Transverse colon (tissue), 4 donors: ENCODE measurements around the gene INSL3. TPM values are rescaled to one million over a fixed set of nuclear protein-coding genes. Genes with fewer than 3 reads are reported as not detected.
"Not testable (repeated sequence)": the region's sequence is repeated elsewhere in the genome, so short reads cannot be mapped to it uniquely, and the experiment has no call there.

ENCODE experiments used
- DNase-seq: peaks from one replicate; pipeline ENCODE4 v3.0.0-alpha.2; 2019
- H3K27ac ChIP-seq, 4 donors: fragments of 200-600 bp; sonication (generic); 2 replicates each; pipeline ENCODE4 v1.5.1; 2016 to 2018; ENCODE audit warnings: inconsistent platforms in 4 of 4
- H3K27me3 ChIP-seq: fragments of 200-600 bp; sonication (generic); 2 replicates; pipeline ENCODE4 v1.5.1; 2017; ENCODE audit warnings: inconsistent platforms
- H3K36me3 ChIP-seq, 4 donors: fragments of 200-600 bp; sonication (generic); 2 replicates each; pipeline ENCODE4 v1.5.1; 2017 to 2019; ENCODE audit warnings: inconsistent platforms in 4 of 4
- H3K4me1 ChIP-seq, 4 donors: fragments of 200-600 bp; sonication (generic); 2 replicates each; pipeline ENCODE4 v1.5.1; 2017 to 2020; ENCODE audit warnings: inconsistent platforms in 4 of 4
- H3K4me3 ChIP-seq, 4 donors: fragments of 200-600 bp; sonication (generic); 1 replicate in 1 of 4; 2 replicates in 3 of 4; pipeline versions ENCODE4 v1.5.1 to v1.6.1; 2017 to 2019; ENCODE audit warnings: inconsistent platforms in 4 of 4
- H3K9me3 ChIP-seq, 2 donors: fragments of 200-600 bp; sonication (generic); 2 replicates each; pipeline ENCODE4 v1.5.1; 2017 to 2019; ENCODE audit warnings: inconsistent platforms in 2 of 2
- EP300 ChIP-seq: sonication (generic); formaldehyde crosslinking; IDR thresholded peaks from one replicate; pipeline ENCODE4 v1.6.1; 2017; ENCODE audit warnings: antibody characterized with exemption, low read depth
- POLR2A ChIP-seq: fragments of 450-650 bp; IDR thresholded peaks from one replicate; pipeline ENCODE4 v1.6.1; 2016; ENCODE audit warnings: antibody characterized with exemption, mild to moderate bottlenecking, moderate library complexity
- POLR2AphosphoS5 ChIP-seq, 3 donors: sonication (generic); formaldehyde crosslinking; IDR thresholded peaks; one replicate each; pipeline ENCODE4 v1.6.1; 2016; ENCODE audit warnings: antibody characterized with exemption in 3 of 3
- WGBS, 2 donors: methylation state at CpG; one replicate each; pipeline ENCODE4 v1.1.5; 2018; ENCODE audit warnings: low coverage in 1 of 2; 5-methylcytosine and 5-hydroxymethylcytosine counted together
- in situ Hi-C, 4 donors: fragments of 200-750 bp; cut with MboI; loops; one replicate each; pipeline versions ENCODE4 v1.15.0 to v1.15.1; 2017; ENCODE audit warnings: low sequenced_read_pairs in 3 of 4, low pct_ligation_motif_present in 1 of 4, low pct_unique_long_range_greater_than_20kb in 1 of 4
- intact Hi-C: fragments of 100-400 bp; cut with DNase I; formaldehyde crosslinking; loops from one replicate; pipeline ENCODE4 v1.15.1; 2023; ENCODE audit warnings: low total_unique reads
- total RNA-seq, 4 donors: library from RNA; depleted of rRNA; stranded (reverse); fragments of >200 nt; gene quantifications; one replicate each; pipeline ENCODE4 v1.1.0, GENCODE V29; 2016
- TF ChIP-seq, protein P1 (sequence below), 5 experiments: fragments of 200-600 bp in 3 of 5; fragments of 450-650 bp in 2 of 5; sonication (generic) in 3 of 5; IDR thresholded peaks; 1 replicate in 2 of 5; 2 replicates in 3 of 5; pipeline ENCODE4 v1.5.1; 2016 to 2017; ENCODE audit warnings: antibody characterized with exemption in 5 of 5, inconsistent platforms in 3 of 5, mild to moderate bottlenecking in 2 of 5, moderate library complexity in 1 of 5

INSL3 gene
- total RNA-seq, 4 donors from 2014 or later = not detected

DNA sequence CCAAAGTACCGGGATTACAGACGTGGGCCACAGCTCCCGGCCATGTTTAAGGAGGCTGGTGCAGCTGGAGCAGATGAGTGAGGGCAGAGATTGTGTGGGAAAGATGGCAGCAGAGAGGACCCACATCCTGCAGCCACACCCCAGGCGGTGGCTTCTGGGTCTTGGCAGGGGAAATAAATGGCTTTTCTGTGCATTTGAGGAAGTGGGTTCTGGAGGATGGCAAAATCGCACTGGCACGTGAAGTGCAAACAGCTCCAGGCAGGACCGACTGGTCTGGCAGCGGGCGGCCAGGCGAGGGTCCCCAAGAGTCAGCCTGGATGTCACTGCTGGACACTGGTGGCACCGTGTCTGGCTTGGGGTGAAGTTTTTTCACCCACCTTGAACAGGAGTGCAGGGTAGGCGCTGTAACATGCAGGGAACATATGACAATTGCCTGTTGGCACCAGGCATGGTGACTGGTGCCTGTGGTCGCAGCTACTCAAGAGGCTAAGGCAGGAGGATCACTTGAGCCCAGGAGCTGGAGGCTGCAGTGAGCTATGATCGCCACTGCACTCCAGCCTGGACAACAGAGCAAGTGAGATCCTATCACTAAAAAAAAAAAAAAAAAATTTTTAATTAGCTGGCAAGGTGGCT, 17.9 kb downstream of the INSL3 start:
- Histone ChIP-seq H3K36me3 (no peaks in the 10 kb centered on the region), H3K27me3 (peaks cover 3% of the 10 kb centered on the region), H3K4me1 (peaks cover 3 to 18% (median 5%) of the 10 kb centered on the region in 4 donors), H3K4me3 (no peak overlapping the region), H3K27ac (no peak overlapping the region), H3K9me3 (no peaks in the 10 kb centered on the region)
- 60 to 100% methylated on average over 1 to 14 of the region's 14 CpGs for WGBS, 2 donors
- in situ Hi-C loops (no loop called here), intact Hi-C loops (no loop called here)
- TF ChIP-seq EP300 (no peak), POLR2A (no peak), POLR2AphosphoS5 (IDR thresholded peaks at IDR 0.05) (no peak)
- TF ChIP-seq, protein P1, sequence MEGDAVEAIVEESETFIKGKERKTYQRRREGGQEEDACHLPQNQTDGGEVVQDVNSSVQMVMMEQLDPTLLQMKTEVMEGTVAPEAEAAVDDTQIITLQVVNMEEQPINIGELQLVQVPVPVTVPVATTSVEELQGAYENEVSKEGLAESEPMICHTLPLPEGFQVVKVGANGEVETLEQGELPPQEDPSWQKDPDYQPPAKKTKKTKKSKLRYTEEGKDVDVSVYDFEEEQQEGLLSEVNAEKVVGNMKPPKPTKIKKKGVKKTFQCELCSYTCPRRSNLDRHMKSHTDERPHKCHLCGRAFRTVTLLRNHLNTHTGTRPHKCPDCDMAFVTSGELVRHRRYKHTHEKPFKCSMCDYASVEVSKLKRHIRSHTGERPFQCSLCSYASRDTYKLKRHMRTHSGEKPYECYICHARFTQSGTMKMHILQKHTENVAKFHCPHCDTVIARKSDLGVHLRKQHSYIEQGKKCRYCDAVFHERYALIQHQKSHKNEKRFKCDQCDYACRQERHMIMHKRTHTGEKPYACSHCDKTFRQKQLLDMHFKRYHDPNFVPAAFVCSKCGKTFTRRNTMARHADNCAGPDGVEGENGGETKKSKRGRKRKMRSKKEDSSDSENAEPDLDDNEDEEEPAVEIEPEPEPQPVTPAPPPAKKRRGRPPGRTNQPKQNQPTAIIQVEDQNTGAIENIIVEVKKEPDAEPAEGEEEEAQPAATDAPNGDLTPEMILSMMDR (IDR thresholded peaks at IDR 0.05) = no peak
- DNase-seq = no peak

DNA sequence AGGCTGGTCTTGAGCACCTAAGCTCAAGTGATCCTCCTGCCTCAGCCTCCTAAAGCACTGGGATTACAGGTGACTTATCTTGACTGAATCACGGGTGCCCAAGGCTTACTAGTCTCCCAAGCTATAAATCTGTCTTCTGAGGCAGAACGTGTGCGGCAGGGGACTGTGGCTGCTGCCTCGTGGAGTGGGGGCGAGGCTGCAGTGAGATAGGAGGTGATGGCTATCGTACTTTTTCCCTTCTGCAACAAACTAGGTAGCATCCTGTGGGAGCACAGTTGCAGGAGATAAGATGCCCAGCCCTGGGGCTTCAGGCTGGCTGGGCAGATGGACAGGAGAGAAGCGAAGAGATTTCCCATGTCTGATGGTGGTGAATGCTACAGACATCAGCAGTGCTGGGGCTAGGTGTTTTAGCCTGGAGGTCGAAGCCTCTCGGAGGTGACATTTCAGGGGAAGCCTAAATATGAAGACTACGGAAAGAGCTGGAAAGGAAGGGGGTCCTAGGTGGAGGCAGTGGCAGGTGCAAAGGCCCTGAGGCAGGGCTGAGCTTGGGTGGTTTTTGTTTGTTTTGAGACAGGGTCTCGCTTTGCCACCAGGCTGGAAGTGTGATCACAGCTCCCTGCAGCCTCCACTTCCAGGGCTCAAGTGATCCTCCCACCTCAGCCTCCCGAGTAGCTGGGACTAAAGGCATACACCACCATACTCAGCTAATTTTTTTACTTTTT, 19.0 kb downstream of the INSL3 start:
- Histone ChIP-seq H3K4me3 (no peak overlapping the region), H3K27ac (no peak overlapping the region), H3K4me1 (peaks cover 5 to 26% (median 11%) of the 10 kb centered on the region in 4 donors), H3K27me3 (peaks cover 4% of the 10 kb centered on the region), H3K36me3 (no peaks in the 10 kb centered on the region), H3K9me3 (no peaks in the 10 kb centered on the region)
- TF ChIP-seq POLR2A (no peak), POLR2AphosphoS5 (IDR thresholded peaks at IDR 0.05) (no peak), EP300 (no peak)
- TF ChIP-seq, protein P1 (IDR thresholded peaks at IDR 0.05) = no peak
- WGBS, 2 donors = 76 to 80% methylated on average over 4 to 12 of the region's 12 CpGs
- intact Hi-C loops = no loop called here
- no peak for DNase-seq
- in situ Hi-C loops = no loop called here

DNA sequence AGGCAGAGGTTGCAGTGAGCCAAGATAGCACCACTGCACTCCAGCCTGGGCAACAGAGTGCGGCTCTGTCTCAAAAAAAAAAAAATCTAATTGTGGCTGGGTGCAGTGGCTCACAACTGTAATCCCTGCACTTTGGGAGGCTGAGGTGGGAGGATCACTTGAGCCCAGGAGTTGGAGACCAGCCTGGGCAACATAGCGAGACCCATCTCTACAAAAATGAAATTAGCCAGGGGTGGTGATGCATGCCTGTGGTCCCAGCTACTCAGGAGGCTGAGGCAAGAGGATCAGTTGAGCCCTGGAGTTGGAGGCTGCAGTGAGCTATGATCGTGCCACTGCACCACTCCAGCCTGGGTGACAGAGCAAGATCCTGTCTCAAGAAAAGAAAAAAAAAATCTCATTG, 22.7 kb downstream of the INSL3 start:
- Histone ChIP-seq H3K4me1 (peaks cover 5 to 41% (median 25%) of the 10 kb centered on the region in 4 donors), H3K27ac (peak overlapping the region; percentile 91 to 92 (median 92)), H3K27me3 (peaks cover 34% of the 10 kb centered on the region)
- in situ Hi-C loops, H3K36me3 ChIP-seq, intact Hi-C loops, H3K4me3 ChIP-seq, DNase-seq, H3K9me3 ChIP-seq: not testable (repeated sequence)
- WGBS, 2 donors = 86 to 89% methylated on average over 1 to 3 of the region's 3 CpGs

DNA sequence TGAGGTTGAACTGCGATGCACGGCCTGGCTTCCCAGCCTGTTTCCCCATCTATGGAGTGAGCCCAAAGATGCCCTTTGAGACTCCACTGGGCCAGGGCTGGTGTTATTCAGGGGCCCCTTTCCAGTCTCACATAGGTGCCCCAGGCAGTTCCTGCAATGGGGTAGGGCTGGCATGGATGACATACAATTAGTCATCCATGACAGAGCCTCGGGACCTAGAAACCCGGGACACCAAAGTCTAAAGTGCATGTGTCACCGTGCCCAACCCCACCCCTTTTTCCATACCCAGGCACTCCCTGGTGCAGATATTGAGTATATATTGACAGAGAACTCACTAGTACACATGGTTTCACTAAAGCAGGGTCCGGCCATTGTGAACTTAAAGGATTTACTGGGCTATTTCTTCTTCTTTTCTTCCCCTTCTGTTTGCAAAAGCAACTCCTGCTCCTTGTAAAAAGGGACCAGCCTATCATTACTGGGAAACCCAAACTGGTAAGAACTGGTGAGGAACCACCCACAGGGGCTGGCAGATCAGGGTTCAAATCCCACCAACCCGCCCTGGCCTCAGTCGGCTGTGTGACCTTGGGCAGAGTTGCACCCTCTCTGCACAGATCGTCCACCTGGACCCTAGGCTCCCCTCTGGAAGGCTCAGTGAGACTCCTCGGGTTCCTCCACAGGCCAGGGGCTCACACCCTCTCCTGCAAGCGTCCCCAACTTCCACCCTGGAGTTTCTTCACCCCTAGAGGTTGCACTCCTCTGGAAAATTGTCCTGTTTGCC, 23.7 kb downstream of the INSL3 start:
- TF ChIP-seq, protein P1 (IDR thresholded peaks at IDR 0.05) = no peak
- TF ChIP-seq POLR2AphosphoS5 (IDR thresholded peaks at IDR 0.05) (peak in 2 of 3 donors; percentile 68 to 85), POLR2A (peak; percentile 52), EP300 (peak; percentile 81)
- peak; percentile 89 for DNase-seq
- Histone ChIP-seq H3K27me3 (peaks cover 34% of the 10 kb centered on the region), H3K36me3 (no peaks in the 10 kb centered on the region), H3K4me1 (peaks cover 5 to 32% (median 25%) of the 10 kb centered on the region in 4 donors), H3K9me3 (no peaks in the 10 kb centered on the region), H3K4me3 (peak overlapping the region in 3 of 4 donors; percentile 12 to 37 (median 14)), H3K27ac (peak overlapping the region; percentile 91 to 92 (median 92))
- in situ Hi-C loops = no loop called here
- intact Hi-C loops = no loop called here
- 54 to 60% methylated on average over 1 to 11 of the region's 11 CpGs for WGBS, 2 donors
